Uterus (tissue), 2 donors: ENCODE measurements around the gene ABLIM2.

Experiments used
- POLR2A ChIP-seq, 2 donors: fragments of 450-650 bp; IDR thresholded peaks; one replicate each; pipeline ENCODE4 v1.6.1; 2016; ENCODE audit warnings: antibody characterized with exemption in 2 of 2, mild to moderate bottlenecking in 1 of 2, moderate library complexity in 1 of 2
- TF ChIP-seq, protein P1 (sequence below), 4 experiments: fragments of 200-600 bp in 2 of 4; fragments of 450-650 bp in 2 of 4; sonication (generic) in 2 of 4; IDR thresholded peaks; one replicate each; pipeline ENCODE4 v1.5.1; 2016 to 2019; ENCODE audit warnings: antibody characterized with exemption in 4 of 4, mild to moderate bottlenecking in 2 of 4, moderate library complexity in 1 of 4

- TF ChIP-seq, protein P1, sequence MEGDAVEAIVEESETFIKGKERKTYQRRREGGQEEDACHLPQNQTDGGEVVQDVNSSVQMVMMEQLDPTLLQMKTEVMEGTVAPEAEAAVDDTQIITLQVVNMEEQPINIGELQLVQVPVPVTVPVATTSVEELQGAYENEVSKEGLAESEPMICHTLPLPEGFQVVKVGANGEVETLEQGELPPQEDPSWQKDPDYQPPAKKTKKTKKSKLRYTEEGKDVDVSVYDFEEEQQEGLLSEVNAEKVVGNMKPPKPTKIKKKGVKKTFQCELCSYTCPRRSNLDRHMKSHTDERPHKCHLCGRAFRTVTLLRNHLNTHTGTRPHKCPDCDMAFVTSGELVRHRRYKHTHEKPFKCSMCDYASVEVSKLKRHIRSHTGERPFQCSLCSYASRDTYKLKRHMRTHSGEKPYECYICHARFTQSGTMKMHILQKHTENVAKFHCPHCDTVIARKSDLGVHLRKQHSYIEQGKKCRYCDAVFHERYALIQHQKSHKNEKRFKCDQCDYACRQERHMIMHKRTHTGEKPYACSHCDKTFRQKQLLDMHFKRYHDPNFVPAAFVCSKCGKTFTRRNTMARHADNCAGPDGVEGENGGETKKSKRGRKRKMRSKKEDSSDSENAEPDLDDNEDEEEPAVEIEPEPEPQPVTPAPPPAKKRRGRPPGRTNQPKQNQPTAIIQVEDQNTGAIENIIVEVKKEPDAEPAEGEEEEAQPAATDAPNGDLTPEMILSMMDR (IDR thresholded peaks at IDR 0.05) = no peak
- TF ChIP-seq POLR2A (IDR thresholded peaks at IDR 0.05) = no peak
Measured at GRCh38 chr4:8136972-8137710, 21.5 kb downstream of the ABLIM2 start.
